OCI-LY1 (cell line): ENCODE results near the gene SYNDIG1L.

ENCODE experiments used
- H2AFZ ChIP-seq: fragments of 200-600 bp; sonication (generic), shearing (Covaris generic); 2 replicates; pipeline ENCODE4 v1.6.0; 2014; ENCODE audit warnings: antibody characterized with exemption, mild to moderate bottlenecking, low read length
- H3F3A ChIP-seq: fragments of 200-600 bp; sonication (generic), shearing (Covaris generic); 2 replicates; pipeline ENCODE4 v1.6.0; 2014; ENCODE audit warnings: mild to moderate bottlenecking, antibody characterized with exemption, low read length, moderate library complexity; ENCODE audit not compliant: insufficient read depth
- H3K27ac ChIP-seq: fragments of 200-600 bp; sonication (generic); 2 replicates; pipeline ENCODE4 v1.5.1; 2014; ENCODE audit warnings: low read length, mixed run types, mild to moderate bottlenecking, low read depth; ENCODE audit not compliant: poor library complexity, severe bottlenecking
- H3K27me3 ChIP-seq: fragments of 200-600 bp; sonication (generic); 2 replicates; pipeline ENCODE4 v1.6.0; 2014; ENCODE audit warnings: antibody characterized with exemption, mild to moderate bottlenecking, low read length, moderate library complexity; ENCODE audit not compliant: insufficient read depth
- H3K36me3 ChIP-seq: fragments of 200-600 bp; sonication (generic); 2 replicates; pipeline ENCODE4 v1.6.1; 2014; ENCODE audit warnings: mild to moderate bottlenecking, antibody characterized with exemption, low read length, moderate library complexity, mixed read lengths; ENCODE audit not compliant: insufficient read depth
- H3K4me1 ChIP-seq: fragments of 200-600 bp; sonication (generic); 2 replicates; pipeline ENCODE4 v1.5.1; 2014; ENCODE audit warnings: mild to moderate bottlenecking, low read length, moderate library complexity; ENCODE audit not compliant: insufficient read depth, severe bottlenecking
- H3K4me2 ChIP-seq: fragments of 200-600 bp; sonication (generic), shearing (Covaris generic); 2 replicates; pipeline ENCODE4 v1.6.1; 2014; ENCODE audit warnings: low read length
- H3K4me3 ChIP-seq: fragments of 200-600 bp; sonication (generic); 2 replicates; pipeline ENCODE4 v1.5.1; 2014; ENCODE audit warnings: low read length, low read depth, mild to moderate bottlenecking, mixed read lengths; ENCODE audit not compliant: poor library complexity, severe bottlenecking
- H3K79me2 ChIP-seq: fragments of 200-600 bp; shearing (Covaris generic); 2 replicates; pipeline ENCODE4 v1.6.1; 2016; ENCODE audit warnings: mixed run types, low read length, mixed read lengths; ENCODE audit not compliant: insufficient read depth
- H3K9ac ChIP-seq: fragments of 200-600 bp; sonication (generic), shearing (Covaris generic); 2 replicates; pipeline ENCODE4 v1.6.1; 2014; ENCODE audit warnings: mild to moderate bottlenecking, low read length, mixed read lengths
- H3K9me2 ChIP-seq: fragments of 200-600 bp; sonication (generic), shearing (Covaris generic); 2 replicates; pipeline ENCODE4 v1.6.1; 2014; ENCODE audit warnings: low read depth, mild to moderate bottlenecking, low read length, mixed read lengths
- H3K9me3 ChIP-seq: fragments of 200-600 bp; shearing (Covaris generic); 2 replicates; pipeline ENCODE4 v1.6.1; 2014; ENCODE audit warnings: low read length, mixed read lengths
- H4K20me1 ChIP-seq: fragments of 200-600 bp; sonication (generic), shearing (Covaris generic); 2 replicates; pipeline ENCODE4 v1.6.0; 2016; ENCODE audit warnings: mild to moderate bottlenecking, low read length; ENCODE audit not compliant: insufficient read depth
- EZH2 ChIP-seq: fragments of 200-600 bp; sonication (generic), shearing (Covaris generic); IDR thresholded peaks from 2 replicates; pipeline ENCODE4 v1.8.0; 2017; ENCODE audit warnings: borderline replicate concordance, mixed run types, mild to moderate bottlenecking, antibody characterized with exemption, low read length, moderate library complexity, mixed read lengths
- TF ChIP-seq, protein P1 (sequence below): fragments of 200-600 bp; sonication (generic), shearing (Covaris generic); IDR thresholded peaks from 2 replicates; pipeline ENCODE4 v1.5.1; 2017; ENCODE audit warnings: mild to moderate bottlenecking, antibody characterized with exemption, low read length, moderate library complexity, mixed read lengths

Gene SYNDIG1L

DNA sequence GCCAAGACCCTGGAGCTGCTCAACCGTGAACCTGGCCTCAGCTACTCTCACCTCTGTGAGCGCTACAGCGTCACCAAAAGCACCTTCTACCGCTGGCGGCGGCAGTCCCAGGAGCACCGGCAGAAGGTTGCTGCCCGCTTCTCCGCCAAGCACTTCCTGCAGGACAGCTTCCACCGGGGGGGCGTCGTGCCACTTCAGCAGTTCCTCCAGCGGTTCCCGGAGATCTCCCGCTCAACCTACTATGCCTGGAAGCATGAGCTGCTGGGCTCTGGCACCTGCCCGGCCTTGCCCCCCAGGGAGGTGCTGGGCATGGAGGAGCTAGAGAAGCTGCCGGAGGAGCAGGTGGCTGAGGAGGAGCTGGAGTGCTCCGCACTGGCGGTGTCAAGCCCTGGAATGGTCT is 68.4 kb downstream of the SYNDIG1L start:
- no peak overlapping the region for H3K4me3 ChIP-seq
- no peak overlapping the region for H2AFZ ChIP-seq
- H3K9me3 ChIP-seq: no peaks in the 10 kb centered on the region
- no peaks in the 10 kb centered on the region for H3K79me2 ChIP-seq
- H3K27me3 ChIP-seq: no peaks in the 10 kb centered on the region
- no peaks in the 10 kb centered on the region for H3F3A ChIP-seq
- TF ChIP-seq, protein P1, sequence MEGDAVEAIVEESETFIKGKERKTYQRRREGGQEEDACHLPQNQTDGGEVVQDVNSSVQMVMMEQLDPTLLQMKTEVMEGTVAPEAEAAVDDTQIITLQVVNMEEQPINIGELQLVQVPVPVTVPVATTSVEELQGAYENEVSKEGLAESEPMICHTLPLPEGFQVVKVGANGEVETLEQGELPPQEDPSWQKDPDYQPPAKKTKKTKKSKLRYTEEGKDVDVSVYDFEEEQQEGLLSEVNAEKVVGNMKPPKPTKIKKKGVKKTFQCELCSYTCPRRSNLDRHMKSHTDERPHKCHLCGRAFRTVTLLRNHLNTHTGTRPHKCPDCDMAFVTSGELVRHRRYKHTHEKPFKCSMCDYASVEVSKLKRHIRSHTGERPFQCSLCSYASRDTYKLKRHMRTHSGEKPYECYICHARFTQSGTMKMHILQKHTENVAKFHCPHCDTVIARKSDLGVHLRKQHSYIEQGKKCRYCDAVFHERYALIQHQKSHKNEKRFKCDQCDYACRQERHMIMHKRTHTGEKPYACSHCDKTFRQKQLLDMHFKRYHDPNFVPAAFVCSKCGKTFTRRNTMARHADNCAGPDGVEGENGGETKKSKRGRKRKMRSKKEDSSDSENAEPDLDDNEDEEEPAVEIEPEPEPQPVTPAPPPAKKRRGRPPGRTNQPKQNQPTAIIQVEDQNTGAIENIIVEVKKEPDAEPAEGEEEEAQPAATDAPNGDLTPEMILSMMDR: no peak
- TF ChIP-seq EZH2: no peak
- no peak overlapping the region for H3K9ac ChIP-seq
- no peak overlapping the region for H3K4me2 ChIP-seq
- H3K9me2 ChIP-seq: no peaks in the 10 kb centered on the region
- no peaks in the 10 kb centered on the region for H4K20me1 ChIP-seq
- no peaks in the 10 kb centered on the region for H3K36me3 ChIP-seq
- no peaks in the 10 kb centered on the region for H3K4me1 ChIP-seq
- H3K27ac ChIP-seq: no peak overlapping the region

DNA sequence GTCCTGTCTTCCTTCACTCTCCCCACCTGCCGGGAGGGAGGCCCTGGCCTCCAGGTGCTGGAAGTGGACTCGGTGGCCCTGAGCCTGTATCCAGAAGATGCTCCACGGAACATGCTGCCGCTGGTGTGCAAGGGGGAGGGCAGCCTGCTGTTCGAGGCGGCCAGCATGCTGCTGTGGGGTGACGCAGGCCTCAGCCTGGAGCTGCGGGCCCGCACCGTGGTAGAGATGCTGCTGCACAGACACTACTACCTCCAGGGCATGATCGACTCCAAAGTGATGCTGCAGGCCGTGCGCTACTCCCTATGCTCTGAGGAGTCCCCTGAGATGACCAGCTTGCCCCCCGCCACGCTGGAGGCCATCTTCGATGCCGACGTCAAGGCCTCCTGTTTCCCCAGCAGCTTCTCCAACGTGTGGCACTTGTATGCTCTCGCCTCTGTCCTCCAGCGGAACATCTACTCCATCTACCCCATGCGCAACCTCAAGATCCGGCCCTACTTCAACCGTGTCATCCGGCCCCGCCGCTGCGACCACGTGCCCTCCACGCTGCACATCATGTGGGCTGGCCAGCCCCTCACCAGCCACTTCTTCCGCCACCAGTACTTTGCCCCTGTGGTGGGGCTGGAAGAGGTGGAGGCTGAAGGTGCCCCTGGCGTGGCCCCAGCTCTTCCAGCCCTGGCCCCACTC is 69.0 kb downstream of the SYNDIG1L start:
- H3K36me3 ChIP-seq: no peaks in the 10 kb centered on the region
- no peaks in the 10 kb centered on the region for H3F3A ChIP-seq
- no peaks in the 10 kb centered on the region for H3K9me2 ChIP-seq
- no peaks in the 10 kb centered on the region for H3K79me2 ChIP-seq
- no peak overlapping the region for H2AFZ ChIP-seq
- TF ChIP-seq EZH2: no peak
- TF ChIP-seq, protein P1: no peak
- H3K9ac ChIP-seq: no peak overlapping the region
- H3K9me3 ChIP-seq: no peaks in the 10 kb centered on the region
- H3K4me1 ChIP-seq: no peaks in the 10 kb centered on the region
- H4K20me1 ChIP-seq: no peaks in the 10 kb centered on the region
- no peak overlapping the region for H3K27ac ChIP-seq
- H3K4me3 ChIP-seq: no peak overlapping the region
- no peaks in the 10 kb centered on the region for H3K27me3 ChIP-seq
- H3K4me2 ChIP-seq: no peak overlapping the region
